HUES6 (cell line): ENCODE measurements around the gene NAV3.

ENCODE experiments used
- H3K27ac ChIP-seq: 2 replicates; pipeline ENCODE4 v1.7.0; 2013; ENCODE audit warnings: low read depth, mild to moderate bottlenecking, low read length, inconsistent platforms
- H3K27me3 ChIP-seq: 2 replicates; pipeline ENCODE4 v1.6.1; 2013; ENCODE audit warnings: low read length; ENCODE audit not compliant: control insufficient read depth, insufficient read depth
- H3K36me3 ChIP-seq: 2 replicates; pipeline ENCODE4 v1.6.1; 2013; ENCODE audit warnings: low read length; ENCODE audit not compliant: control insufficient read depth, insufficient read depth
- H3K4me1 ChIP-seq: 2 replicates; pipeline ENCODE4 v1.6.1; 2013; ENCODE audit warnings: low read length; ENCODE audit not compliant: control insufficient read depth, insufficient read depth
- H3K4me3 ChIP-seq: 2 replicates; pipeline ENCODE4 v1.5.1; 2013; ENCODE audit warnings: low read depth, low read length
- H3K9ac ChIP-seq: one replicate; pipeline ENCODE4 v1.6.1; 2013; ENCODE audit warnings: mild to moderate bottlenecking, low read length
- H3K9me3 ChIP-seq: 2 replicates; pipeline ENCODE4 v1.6.1; 2013; ENCODE audit warnings: low read depth, low read length; ENCODE audit not compliant: control insufficient read depth, insufficient read depth

The NAV3 gene

DNA sequence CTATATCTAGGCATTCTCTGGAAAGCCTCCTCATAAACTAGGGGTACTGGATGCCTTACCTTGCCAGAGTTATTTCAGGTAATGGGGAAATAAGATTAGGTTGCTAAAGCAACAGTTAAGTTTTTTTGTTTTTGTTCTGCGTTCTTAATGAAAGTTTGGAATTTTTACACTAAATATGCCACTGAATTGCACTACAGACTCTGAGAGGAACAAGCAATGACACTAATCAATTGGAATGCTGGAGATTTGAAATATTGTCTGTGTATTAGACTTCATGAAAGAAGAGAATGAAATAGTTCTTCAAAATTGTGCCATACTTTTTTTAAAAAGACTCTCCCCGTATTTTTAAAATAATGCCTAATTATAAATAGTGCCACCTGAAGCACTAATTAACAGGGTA lies 287.8 kb downstream of the NAV3 start:
- Histone ChIP-seq H3K27me3 (no peaks in the 10 kb centered on the region), H3K9me3 (peaks cover 10% of the 10 kb centered on the region; the same call in 1 of the 2 replicates), H3K9ac (no peak overlapping the region), H3K4me3 (no peak overlapping the region), H3K27ac (no peak overlapping the region), H3K36me3 (no peaks in the 10 kb centered on the region), H3K4me1 (no peaks in the 10 kb centered on the region)

- Histone ChIP-seq H3K9ac (no peak overlapping the region), H3K4me3 (no peak overlapping the region), H3K4me1 (no peaks in the 10 kb centered on the region), H3K27ac (no peak overlapping the region), H3K27me3 (no peaks in the 10 kb centered on the region), H3K9me3 (peaks cover 1% of the 10 kb centered on the region; the same call in 1 of the 2 replicates), H3K36me3 (no peaks in the 10 kb centered on the region)
Observed at GRCh38 chr12:78119351-78119918, 288.7 kb downstream of the NAV3 start.

DNA sequence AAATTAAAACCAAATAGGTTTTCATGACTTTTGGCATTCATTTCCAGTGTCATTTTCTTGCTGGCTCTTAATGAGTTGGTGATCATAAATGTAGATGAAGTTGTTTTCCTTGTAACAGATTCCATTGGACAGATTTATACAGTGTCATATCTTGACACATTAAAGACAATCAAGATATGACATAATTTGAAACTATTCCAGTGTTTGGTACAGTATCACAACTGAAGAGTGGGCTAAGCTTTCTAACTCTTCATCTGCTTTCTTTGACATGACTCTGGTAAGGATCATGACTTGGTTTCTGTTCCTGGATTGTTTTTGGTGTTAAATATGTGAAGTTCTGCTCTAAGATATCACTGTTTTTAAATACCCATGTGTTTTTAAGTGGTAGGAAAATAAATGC lies 289.6 kb downstream of the NAV3 start:
- Histone ChIP-seq H3K4me1 (no peaks in the 10 kb centered on the region), H3K36me3 (no peaks in the 10 kb centered on the region), H3K9ac (no peak overlapping the region), H3K4me3 (no peak overlapping the region), H3K27me3 (no peaks in the 10 kb centered on the region), H3K27ac (no peak overlapping the region), H3K9me3 (no peaks in the 10 kb centered on the region)

GRCh38 chr12:78120866-78121560 lies 290.3 kb downstream of the NAV3 start:
- no peaks in the 10 kb centered on the region for H3K4me1 ChIP-seq
- H3K27ac ChIP-seq: no peak overlapping the region
- no peaks in the 10 kb centered on the region for H3K27me3 ChIP-seq

DNA sequence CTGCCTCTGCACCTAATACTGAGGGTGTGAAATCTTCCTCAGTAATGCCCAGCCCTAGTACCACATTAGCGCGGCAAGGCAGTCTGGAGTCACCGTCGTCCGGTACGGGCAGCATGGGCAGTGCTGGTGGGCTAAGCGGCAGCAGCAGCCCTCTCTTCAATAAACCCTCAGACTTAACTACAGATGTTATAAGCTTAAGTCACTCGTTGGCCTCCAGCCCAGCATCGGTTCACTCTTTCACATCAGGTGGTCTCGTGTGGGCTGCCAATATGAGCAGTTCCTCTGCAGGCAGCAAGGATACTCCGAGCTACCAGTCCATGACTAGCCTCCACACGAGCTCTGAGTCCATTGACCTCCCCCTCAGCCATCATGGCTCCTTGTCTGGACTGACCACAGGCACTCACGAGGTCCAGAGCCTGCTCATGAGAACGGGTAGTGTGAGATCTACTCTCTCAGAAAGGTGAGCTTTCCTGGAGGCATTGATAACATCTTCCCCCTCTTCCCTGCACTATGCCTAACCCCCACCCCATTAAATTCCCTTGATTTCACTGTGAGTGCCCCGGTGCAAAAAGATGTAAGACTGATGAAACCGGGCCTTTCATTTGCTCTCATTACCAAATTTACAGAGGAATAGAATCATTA lies 291.4 kb downstream of the NAV3 start:
- Histone ChIP-seq H3K4me1 (peaks cover 2% of the 10 kb centered on the region; the same call in 1 of the 2 replicates), H3K27me3 (no peaks in the 10 kb centered on the region), H3K36me3 (no peaks in the 10 kb centered on the region), H3K9ac (no peak overlapping the region), H3K27ac (no peak overlapping the region), H3K4me3 (no peak overlapping the region), H3K9me3 (no peaks in the 10 kb centered on the region)

More at GRCh38 chr12:78120866-78121560, 290.3 kb downstream of the NAV3 start:
- no peak overlapping the region for H3K4me3 ChIP-seq
- H3K9ac ChIP-seq: no peak overlapping the region
- H3K9me3 ChIP-seq: no peaks in the 10 kb centered on the region
- H3K36me3 ChIP-seq: no peaks in the 10 kb centered on the region

DNA sequence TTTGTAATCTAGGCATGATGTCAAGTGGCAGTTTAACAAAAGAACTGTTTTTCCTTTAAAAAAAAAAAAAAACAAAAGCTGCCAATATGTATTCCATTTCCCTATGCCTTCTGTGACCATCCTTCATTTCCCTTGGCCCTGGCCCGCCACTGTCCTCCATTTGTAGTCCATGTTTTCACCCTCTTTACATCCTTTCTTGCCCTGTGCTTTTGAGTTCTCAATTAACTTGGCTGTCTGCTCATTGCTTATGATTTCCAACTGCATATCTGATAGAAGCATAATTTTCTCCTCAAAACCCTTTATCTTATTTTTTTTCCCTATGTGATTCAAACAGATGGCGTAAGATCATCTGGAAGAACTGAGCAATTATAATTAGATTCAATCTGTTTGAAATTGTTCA lies 297.5 kb downstream of the NAV3 start:
- no peak overlapping the region for H3K9ac ChIP-seq
- H3K27me3 ChIP-seq: no peaks in the 10 kb centered on the region
- H3K4me1 ChIP-seq: peaks cover 4% of the 10 kb centered on the region; the same call in 1 of the 2 replicates
- no peaks in the 10 kb centered on the region for H3K36me3 ChIP-seq
- no peak overlapping the region for H3K4me3 ChIP-seq
- no peaks in the 10 kb centered on the region for H3K9me3 ChIP-seq
- H3K27ac ChIP-seq: no peak overlapping the region

DNA sequence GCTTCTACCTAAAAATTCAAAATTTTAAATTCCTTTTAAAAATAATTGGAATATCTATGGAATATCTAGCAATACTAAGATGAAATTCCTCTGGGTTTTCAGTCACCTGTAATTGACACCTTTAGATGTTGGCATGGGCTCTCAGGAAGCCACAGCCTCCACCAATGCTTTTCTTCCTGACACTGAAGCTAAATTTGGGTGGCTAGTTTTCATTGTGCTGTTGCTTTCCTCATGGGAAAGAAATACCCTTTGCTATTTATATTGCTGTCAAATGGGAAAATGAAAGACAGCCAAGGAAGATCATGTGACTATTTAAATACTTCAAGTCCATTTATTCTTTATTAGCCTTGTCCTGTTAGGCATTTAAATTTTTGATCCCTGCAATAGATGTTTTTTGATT lies 313.0 kb downstream of the NAV3 start:
- 0 out of 2 replicates have a peak, but pooled peaks cover 2% of the 10 kb centered on the region for H3K4me1 ChIP-seq
- no peaks in the 10 kb centered on the region for H3K36me3 ChIP-seq
- no peaks in the 10 kb centered on the region for H3K27me3 ChIP-seq
- no peak overlapping the region for H3K9ac ChIP-seq
- H3K9me3 ChIP-seq: no peaks in the 10 kb centered on the region
- H3K27ac ChIP-seq: no peak overlapping the region
- no peak overlapping the region for H3K4me3 ChIP-seq

DNA sequence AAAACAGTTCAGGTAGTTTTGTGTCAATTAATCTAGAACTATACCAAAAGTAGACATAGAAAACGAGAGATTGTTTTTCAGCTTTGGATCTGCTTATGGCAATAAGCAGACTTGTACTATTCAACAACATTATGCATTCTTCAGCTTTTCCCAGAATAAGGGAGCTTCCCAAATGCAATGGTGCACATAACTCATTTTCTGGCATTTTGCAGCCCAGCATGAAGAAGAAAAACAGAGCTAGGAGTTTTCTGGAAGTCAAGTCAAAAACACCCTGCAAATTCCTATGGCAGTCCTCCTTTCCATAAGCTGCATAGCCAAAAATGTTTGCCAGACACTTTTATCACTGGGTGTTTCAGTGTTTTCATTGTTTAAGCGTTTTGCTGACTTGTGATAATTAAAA lies 314.7 kb downstream of the NAV3 start:
- Histone ChIP-seq H3K9me3 (no peaks in the 10 kb centered on the region), H3K4me3 (no peak overlapping the region), H3K4me1 (0 out of 2 replicates have a peak, but pooled peaks cover 2% of the 10 kb centered on the region), H3K36me3 (no peaks in the 10 kb centered on the region), H3K27ac (no peak overlapping the region), H3K9ac (no peak overlapping the region), H3K27me3 (no peaks in the 10 kb centered on the region)

DNA sequence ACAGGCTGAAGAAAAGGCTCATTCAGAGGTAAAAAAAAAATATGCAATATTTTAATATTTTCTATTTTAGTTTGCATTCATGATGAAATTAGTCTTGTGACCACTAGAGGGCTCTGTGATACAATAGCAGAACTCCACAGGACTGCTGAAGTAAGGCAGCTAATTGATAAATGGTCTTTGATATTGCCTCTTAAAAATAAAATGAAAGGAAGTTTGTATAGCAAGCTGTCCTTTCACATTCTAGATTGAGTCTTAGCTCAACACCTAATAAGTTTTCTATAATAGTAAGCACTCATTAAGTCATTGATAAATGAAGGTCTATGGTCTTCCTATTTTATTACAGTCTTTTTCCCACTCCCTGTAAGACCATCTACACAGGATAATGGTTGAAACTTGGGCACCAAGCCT lies 315.7 kb downstream of the NAV3 start:
- H3K36me3 ChIP-seq: no peaks in the 10 kb centered on the region
- 0 out of 2 replicates have a peak, but pooled peaks cover 2% of the 10 kb centered on the region for H3K4me1 ChIP-seq
- no peak overlapping the region for H3K9ac ChIP-seq
- H3K27me3 ChIP-seq: no peaks in the 10 kb centered on the region
- no peaks in the 10 kb centered on the region for H3K9me3 ChIP-seq
- H3K27ac ChIP-seq: no peak overlapping the region
- no peak overlapping the region for H3K4me3 ChIP-seq

- Histone ChIP-seq H3K4me1 (0 out of 2 replicates have a peak, but pooled peaks cover 2% of the 10 kb centered on the region), H3K27ac (no peak overlapping the region), H3K9ac (no peak overlapping the region), H3K27me3 (no peaks in the 10 kb centered on the region), H3K36me3 (no peaks in the 10 kb centered on the region), H3K9me3 (no peaks in the 10 kb centered on the region), H3K4me3 (no peak overlapping the region)
Observed at GRCh38 chr12:78149459-78149858, 318.8 kb downstream of the NAV3 start.

DNA sequence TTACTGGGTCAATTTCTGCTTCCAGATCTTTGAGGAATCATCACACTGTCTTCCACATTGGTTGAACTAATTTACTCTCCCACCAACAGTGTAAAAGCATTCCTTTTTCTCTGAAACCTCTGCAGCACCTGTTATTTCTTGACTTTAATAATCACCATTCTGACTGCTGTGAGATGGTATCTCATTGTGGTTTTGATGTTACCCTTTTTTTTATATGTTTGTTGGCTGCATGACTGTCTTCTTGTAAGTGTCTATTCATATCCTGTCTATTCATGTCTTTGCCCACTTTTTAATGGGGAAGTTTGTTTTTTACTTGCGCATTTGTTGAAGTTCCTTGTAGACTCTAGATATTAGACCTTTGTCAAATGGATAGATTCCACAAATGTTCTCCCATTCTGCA lies 324.9 kb downstream of the NAV3 start:
- H3K27me3 ChIP-seq: no peaks in the 10 kb centered on the region
- H3K36me3 ChIP-seq: no peaks in the 10 kb centered on the region
- H3K9me3 ChIP-seq: no peaks in the 10 kb centered on the region
- no peak overlapping the region for H3K4me3 ChIP-seq
- H3K4me1 ChIP-seq: no peaks in the 10 kb centered on the region
- H3K9ac ChIP-seq: no peak overlapping the region
- H3K27ac ChIP-seq: no peak overlapping the region
